Posterior cingulate gyrus (tissue), 11 donors: Measurements from ENCODE around the gene DNAJC6.
A peak's percentile ranks its signal among the peaks of the same experiment; 100 is the strongest.

ENCODE experiments used
- DNase-seq, 10 donors: peaks; one replicate each; pipeline versions ENCODE4 v3.0.0 to v3.0.0-alpha.2; 2020 to 2021; ENCODE audit warnings: mixed read lengths in 3 of 10
- intact Hi-C: fragments of 100-400 bp; cut with DNase I; formaldehyde crosslinking; loops from one replicate; pipeline ENCODE4 v1.15.1; 2023

The DNAJC6 gene

DNA sequence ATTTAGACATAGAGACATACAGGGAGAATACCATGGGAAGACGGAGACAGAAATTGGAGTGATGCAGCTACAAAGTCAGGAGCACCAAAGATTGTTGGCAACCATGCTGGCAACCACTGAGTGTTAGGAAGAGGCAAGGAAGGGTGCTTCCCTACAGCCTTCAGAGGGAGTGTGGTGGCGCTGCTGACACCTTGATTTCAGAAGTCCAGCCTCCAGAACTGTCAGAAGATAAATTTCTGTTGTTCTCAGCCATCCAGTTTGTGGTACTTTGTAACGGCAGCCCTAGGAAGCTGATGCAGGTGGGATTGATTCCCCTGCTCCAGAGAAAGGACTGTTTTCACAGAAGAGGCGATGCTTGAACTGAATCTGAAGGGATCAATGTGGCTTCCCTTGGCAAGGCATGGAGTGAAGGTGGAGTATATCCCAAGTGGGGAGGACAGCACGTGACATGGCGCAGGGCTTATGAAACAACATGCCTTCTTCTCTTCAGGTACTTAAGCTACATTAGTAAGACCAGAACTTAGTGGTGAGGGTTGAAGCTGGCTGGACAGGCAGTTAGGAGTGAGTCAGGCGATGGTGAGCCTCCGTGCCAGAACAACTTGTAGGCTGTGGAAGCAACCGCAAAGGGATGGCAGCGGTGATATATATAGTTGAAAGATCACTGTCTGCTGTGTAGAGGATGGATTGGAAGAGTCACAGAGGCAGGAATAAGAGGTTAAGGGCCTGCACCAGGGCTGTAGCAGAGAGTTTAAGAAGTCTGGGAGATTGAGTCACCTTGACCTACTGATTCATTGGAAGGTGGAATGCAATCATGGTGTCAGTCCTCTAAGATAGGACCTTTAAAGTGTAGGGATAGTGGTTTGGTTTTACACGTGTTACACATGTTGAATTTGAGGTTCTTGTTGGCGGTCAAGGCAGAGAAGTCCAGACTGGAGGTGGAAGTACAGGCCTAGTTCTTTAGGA is 113.2 kb downstream of the DNAJC6 start:
- no peak for DNase-seq
- intact Hi-C loops: loop anchor here (5.0 kb wide), 2 partner anchors 115 to 160 kb away; partner anchors contain the start of gene DNAJC6

DNA sequence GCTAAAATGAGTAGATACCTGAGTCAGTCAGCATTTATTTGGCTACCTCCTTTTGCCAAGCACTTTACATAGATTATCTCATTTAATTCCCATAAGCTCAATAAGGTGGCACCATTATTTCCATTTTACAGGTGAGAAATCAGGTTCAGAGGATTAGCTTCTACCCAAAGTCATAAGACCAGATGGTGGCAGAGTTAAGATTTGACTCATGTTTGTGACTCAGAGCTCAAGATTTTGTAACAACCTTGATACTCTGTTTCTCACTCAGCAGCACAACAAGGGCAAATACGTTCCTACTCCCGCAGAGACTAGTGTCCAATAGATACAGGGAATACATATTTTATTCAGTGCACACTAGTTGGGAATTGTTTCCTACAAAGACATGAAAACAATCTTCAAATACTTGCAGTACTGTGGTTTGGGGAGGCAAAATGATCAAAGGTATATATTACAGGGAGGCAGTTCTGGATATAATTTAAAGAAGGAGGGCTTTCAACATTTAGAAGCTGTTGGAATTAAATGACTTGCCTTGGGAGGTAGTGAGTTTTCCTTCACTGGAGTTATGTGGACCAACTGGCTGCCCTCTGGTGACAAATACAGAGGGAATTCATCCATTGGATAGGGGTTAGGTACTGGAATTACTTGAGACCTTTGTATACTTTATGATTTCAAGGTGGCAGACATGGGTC is 114.7 kb downstream of the DNAJC6 start:
- no peak for DNase-seq
- intact Hi-C loops: loop anchor here (5.0 kb wide), 2 partner anchors 117 to 162 kb away; partner anchors contain the start of gene DNAJC6

DNA sequence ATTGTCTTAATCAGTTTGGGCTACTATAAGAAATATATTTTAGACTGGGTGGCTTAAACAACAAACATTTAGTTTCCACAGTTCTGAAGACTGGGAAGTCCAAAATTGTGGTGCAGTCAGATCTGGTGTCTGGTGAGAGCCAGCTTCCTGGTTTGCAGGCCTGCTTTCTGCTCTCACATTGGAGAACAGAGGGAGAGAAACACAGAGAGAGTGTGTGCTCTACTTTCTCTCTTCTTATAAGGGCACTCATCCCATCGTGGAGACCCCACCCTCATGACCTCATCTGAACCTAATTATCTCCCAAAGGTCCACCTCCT is 115.2 kb downstream of the DNAJC6 start:
- intact Hi-C loops: loop anchor here (5.0 kb wide), 2 partner anchors 117 to 162 kb away; partner anchors contain the start of gene DNAJC6
- no peak for DNase-seq

- no peak for DNase-seq
- intact Hi-C loops: loop anchor here (5.0 kb wide), 1 partner anchor 183 kb away; no protein-coding TSS in a partner anchor
These were observed 115.7 kb downstream of the DNAJC6 start for GRCh38 chr1:65425006-65425405.

- intact Hi-C loops: loop anchor here (5.0 kb wide), 1 partner anchor 183 kb away; no protein-coding TSS in a partner anchor
- no peak for DNase-seq
These were observed 116.4 kb downstream of the DNAJC6 start for GRCh38 chr1:65425697-65426096.

DNA sequence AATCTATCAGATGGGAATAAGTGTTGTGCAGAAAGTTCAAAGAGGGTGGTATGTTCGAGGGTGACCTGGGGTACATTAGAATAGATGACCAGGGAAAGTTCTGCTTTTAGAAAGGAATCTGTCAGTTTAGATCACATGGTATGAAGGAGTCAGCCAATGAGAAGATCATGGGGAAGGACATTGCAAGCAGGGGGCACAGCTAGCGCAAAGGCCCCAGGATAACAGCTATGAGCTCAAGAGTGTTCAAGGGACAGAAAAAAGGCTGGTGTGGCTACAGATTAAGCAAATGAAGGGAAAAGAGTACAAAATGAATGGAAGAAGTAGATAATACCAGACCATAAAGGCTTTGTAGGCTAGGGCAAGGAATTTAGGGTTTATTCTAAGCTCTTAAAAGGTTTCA is 119.7 kb downstream of the DNAJC6 start:
- intact Hi-C loops: loop anchor here (5.0 kb wide), 1 partner anchor 187 kb away; no protein-coding TSS in a partner anchor
- no peak for DNase-seq

DNA sequence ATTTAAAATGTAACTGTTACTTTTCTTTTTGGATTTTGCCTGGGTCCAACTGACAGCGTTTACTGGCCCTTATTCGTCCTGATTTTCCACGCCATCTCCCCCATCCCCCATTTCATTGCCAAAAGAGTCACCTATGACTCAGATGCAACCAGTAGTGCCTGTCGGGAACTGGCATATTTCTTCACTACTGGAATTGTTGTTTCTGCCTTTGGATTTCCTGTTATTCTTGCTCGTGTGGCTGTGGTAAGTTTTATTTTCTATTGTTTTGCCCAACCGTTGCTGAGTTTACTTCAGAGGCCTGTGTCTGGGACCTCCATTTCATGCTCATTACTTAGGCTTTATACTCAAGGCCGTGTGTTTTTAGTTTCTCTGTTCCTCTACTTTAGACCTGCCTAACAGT is 120.5 kb downstream of the DNAJC6 start:
- DNase-seq: no peak
- intact Hi-C loops: loop anchor here (5.0 kb wide), 1 partner anchor 188 kb away; no protein-coding TSS in a partner anchor

GRCh38 chr1:65431111-65431705 is 121.9 kb downstream of the DNAJC6 start:
- intact Hi-C loops: loop anchor here (1.0 kb wide), 1 partner anchor 256 kb away; no protein-coding TSS in a partner anchor
- no peak for DNase-seq

- intact Hi-C loops: no loop called here
These were observed 123.6 kb downstream of the DNAJC6 start for GRCh38 chr1:65432918-65433317.

GRCh38 chr1:65434255-65434654 is 124.9 kb downstream of the DNAJC6 start:
- intact Hi-C loops: no loop called here
- no peak for DNase-seq

More at GRCh38 chr1:65432918-65433317, 123.6 kb downstream of the DNAJC6 start:
- DNase-seq: no peak

- intact Hi-C loops: no loop called here
- DNase-seq: no peak
These were observed 125.4 kb downstream of the DNAJC6 start for GRCh38 chr1:65434760-65435159.

- DNase-seq: no peak
- intact Hi-C loops: no loop called here
These were observed 126.6 kb downstream of the DNAJC6 start for GRCh38 chr1:65435987-65436386.

GRCh38 chr1:65437616-65438015 is 128.3 kb downstream of the DNAJC6 start:
- no peak for DNase-seq
- intact Hi-C loops: no loop called here

DNA sequence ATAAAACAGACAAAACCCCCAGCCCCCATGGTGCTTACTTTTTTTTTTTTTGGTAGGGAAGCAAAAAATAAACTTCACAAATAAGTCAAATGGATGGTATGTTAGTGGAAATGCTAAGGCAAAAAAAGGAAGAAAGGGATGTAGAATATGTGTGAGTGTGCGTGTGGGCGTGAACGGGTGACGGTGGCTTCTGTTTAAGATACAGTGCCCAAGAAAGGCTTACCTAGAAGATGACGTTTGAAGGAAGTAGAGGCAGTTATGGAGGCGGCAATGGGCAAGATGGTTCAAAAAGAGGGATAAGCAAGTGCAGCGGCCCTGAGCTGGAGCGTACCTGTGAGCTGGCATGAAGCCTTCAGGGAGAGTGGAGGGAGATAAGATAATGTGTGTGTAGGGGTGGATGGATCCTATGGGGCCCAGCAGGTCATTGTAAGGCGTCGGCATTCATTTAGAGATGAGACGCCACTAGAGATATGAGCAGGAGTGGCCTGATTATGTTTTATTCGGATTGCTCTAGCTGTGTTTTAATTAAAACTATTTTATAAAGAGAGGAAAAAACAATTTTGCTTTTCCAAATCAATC is 131.1 kb downstream of the DNAJC6 start:
- intact Hi-C loops: loop anchor here (10.0 kb wide), 1 partner anchor 494 kb away; no protein-coding TSS in a partner anchor
- DNase-seq: peak in 1 of 10 donors; percentile 57

- intact Hi-C loops: loop anchor here (10.0 kb wide), 1 partner anchor 494 kb away; no protein-coding TSS in a partner anchor
- no peak for DNase-seq
These were observed 131.6 kb downstream of the DNAJC6 start for GRCh38 chr1:65440915-65441314.

DNA sequence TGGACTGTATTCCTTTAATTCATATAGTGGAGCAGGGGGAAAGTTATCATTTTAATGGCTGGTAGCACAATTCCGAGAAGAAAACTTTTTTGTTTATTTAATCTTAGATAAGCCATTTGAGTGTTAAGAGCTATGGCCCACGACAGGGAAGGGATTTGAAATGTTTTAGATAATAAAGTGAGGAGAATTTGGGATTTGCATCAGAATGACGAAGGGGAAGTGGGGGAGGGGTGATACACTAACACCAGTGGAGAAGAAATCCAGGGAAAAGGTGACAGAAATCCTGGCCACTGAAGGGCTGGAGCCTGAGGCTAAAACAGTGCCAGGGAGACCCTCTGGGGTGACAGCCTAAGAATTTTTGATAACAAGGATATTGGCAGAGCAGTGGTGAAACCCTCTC is 132.1 kb downstream of the DNAJC6 start:
- no peak for DNase-seq
- intact Hi-C loops: loop anchor here (10.0 kb wide), 1 partner anchor 493 kb away; no protein-coding TSS in a partner anchor

GRCh38 chr1:65442442-65442841 is 133.1 kb downstream of the DNAJC6 start:
- no peak for DNase-seq
- intact Hi-C loops: loop anchor here (10.0 kb wide), 1 partner anchor 492 kb away; no protein-coding TSS in a partner anchor

GRCh38 chr1:65443647-65444046 is 134.3 kb downstream of the DNAJC6 start:
- no peak for DNase-seq
- intact Hi-C loops: loop anchor here (10.0 kb wide), 1 partner anchor 491 kb away; no protein-coding TSS in a partner anchor

GRCh38 chr1:65444128-65444640 is 134.8 kb downstream of the DNAJC6 start:
- intact Hi-C loops: loop anchor here (10.0 kb wide), 1 partner anchor 491 kb away; no protein-coding TSS in a partner anchor
- no peak for DNase-seq

DNA sequence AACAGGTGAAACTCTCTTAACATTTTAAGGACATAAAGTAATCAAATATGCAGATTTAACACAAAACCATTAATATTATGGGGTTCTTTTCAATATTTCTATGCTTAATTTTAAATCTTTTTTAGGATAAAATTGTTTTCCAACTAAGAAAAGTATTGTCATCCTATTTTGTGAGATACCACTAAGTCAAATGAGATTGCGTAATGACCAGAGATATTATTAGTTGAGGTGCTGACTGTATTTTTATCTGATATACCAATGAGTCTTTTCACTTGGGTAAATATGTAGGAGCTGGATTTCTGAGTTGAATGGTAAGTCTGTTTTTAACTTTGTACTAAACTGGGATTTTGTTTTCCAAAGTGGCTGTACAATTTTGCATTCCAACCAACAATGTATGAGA is 136.5 kb downstream of the DNAJC6 start:
- intact Hi-C loops: loop anchor here (10.0 kb wide), 1 partner anchor 489 kb away; no protein-coding TSS in a partner anchor
- no peak for DNase-seq
